Breast epithelium (tissue), 3 donors: Measurements from ENCODE around the gene RBBP6.

Source experiments
- CTCF ChIP-seq, 3 donors: fragments of 450-650 bp; IDR thresholded peaks; one replicate each; pipeline ENCODE4 v1.5.1; 2016 to 2017; ENCODE audit warnings: antibody characterized with exemption in 3 of 3, mild to moderate bottlenecking in 3 of 3, moderate library complexity in 3 of 3
- POLR2A ChIP-seq: fragments of 450-650 bp; IDR thresholded peaks from one replicate; pipeline ENCODE4 v1.6.1; 2016; ENCODE audit warnings: antibody characterized with exemption, mild to moderate bottlenecking, moderate library complexity

GRCh38 chr16:24493821-24494220 is 45.5 kb upstream of the RBBP6 start:
- TF ChIP-seq CTCF (IDR thresholded peaks at IDR 0.05) = no peak
- no peak for TF ChIP-seq POLR2A
